Rectal smooth muscle tissue (tissue), 1 donor: Measurements from ENCODE around the gene OR4D1.

Source experiments
- H3K27ac ChIP-seq: one replicate; pipeline ENCODE4 v1.7.0; 2013; ENCODE audit warnings: low read depth, low read length, inconsistent platforms
- H3K27me3 ChIP-seq: one replicate; pipeline ENCODE4 v1.7.0; 2013; ENCODE audit warnings: low read length; ENCODE audit not compliant: control insufficient read depth, insufficient read depth
- H3K36me3 ChIP-seq: one replicate; pipeline ENCODE4 v1.7.0; 2013; ENCODE audit warnings: low read length; ENCODE audit not compliant: control insufficient read depth, insufficient read depth
- H3K4me1 ChIP-seq: one replicate; pipeline ENCODE4 v1.7.0; 2013; ENCODE audit warnings: low read length; ENCODE audit not compliant: control insufficient read depth, insufficient read depth
- H3K4me3 ChIP-seq: one replicate; pipeline ENCODE4 v1.7.0; 2013; ENCODE audit warnings: low read length
- H3K9ac ChIP-seq: one replicate; pipeline ENCODE4 v1.7.0; 2013; ENCODE audit warnings: low read length

Gene OR4D1

DNA sequence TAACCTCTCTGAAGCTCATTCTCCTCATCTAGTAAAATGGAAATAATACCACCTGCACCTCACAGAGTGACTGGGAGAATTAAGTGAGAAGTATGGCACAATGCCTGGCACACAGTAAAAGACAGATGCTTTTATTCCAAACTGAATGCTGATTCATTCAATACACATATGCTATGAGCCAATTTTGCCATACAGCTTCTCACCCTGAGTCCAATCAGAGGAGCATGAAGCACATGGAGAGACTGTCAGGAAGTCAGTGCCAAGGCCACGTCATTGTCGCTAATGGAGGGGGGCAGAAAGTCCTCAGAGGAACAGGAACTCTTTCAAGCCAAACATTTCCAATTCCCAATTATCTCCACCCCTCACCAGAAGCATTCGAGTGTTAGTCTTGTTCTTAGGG is 59.3 kb downstream of the OR4D1 start:
- Histone ChIP-seq H3K4me1 (no peaks in the 10 kb centered on the region), H3K27me3 (no peaks in the 10 kb centered on the region), H3K4me3 (no peak overlapping the region), H3K9ac (no peak overlapping the region), H3K36me3 (peaks cover 17% of the 10 kb centered on the region), H3K27ac (no peak overlapping the region)

DNA sequence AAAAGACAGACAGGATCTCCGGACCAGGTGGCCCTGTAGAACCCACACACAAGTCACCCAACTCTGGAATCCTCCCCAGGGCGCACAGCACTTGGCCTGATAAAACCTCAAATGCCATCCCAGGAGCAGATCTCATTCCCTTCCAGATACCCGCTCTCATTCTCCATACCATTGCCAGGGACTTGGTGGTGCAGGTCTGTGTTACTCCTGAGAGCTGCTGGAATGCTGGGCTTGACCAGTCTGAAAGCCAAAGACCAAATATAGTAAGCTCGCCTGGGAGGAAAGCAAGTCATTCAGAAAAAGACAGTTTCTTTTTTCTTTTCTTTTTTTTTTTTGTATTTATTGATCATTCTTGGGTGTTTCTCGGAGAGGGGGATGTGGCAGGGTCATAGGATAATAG is 60.2 kb downstream of the OR4D1 start:
- H3K27me3 ChIP-seq, result no peaks in the 10 kb centered on the region
- no peak overlapping the region for H3K4me3 ChIP-seq
- no peak overlapping the region for H3K27ac ChIP-seq
- peaks cover 25% of the 10 kb centered on the region for H3K36me3 ChIP-seq
- no peak overlapping the region for H3K9ac ChIP-seq
- no peaks in the 10 kb centered on the region for H3K4me1 ChIP-seq
